ENCODE measurements around the gene ARHGAP26.

- TF ChIP-seq CTCF (IDR thresholded peaks at IDR 0.05) (no peak), POLR2AphosphoS5 (IDR thresholded peaks at IDR 0.05) (no peak)
These were observed 421.5 kb downstream of the ARHGAP26 start for GRCh38 chr5:143191720-143192119.
